SW 1271 (cell line): ENCODE results near the gene MMAB.

ENCODE experiments used
- DNase-seq, 2 experiments: peaks; one replicate each; lab custom pipeline; 2025; lab: John Stamatoyannopoulos, UW

Gene MMAB

DNA sequence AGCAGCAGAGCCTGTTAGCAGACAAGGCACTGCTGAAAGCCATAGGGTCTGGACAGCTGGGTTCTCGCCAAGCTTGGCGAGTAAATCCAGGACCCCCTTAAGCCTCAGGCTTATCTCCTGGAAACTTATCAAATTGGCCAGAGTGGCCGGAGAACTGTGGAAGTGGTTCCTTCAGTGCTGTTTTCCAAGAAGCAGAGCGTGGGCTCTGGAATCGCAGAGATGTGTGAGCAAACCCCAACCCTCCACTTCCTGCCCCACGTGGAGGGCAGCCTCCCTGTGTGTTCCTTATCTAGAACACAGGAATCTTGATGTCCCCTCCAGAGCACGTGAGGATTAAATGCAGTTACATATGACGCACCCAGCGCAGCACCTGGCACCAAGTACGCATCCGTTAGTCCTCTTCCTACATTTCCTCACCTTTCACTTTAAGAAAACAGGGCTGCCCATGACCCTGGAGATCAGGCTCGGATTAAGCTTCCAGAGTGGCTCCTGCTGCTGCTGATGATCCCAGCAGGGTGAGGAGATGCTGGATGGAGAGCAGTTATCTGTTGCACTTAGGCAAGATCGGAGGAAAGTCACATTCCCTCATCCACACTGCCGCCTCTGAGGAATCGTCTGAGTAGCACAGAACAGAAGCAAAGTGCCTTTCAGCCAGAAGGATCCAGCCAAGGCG is 35.0 kb downstream of the MMAB start:
- DNase-seq, result no peak

DNA sequence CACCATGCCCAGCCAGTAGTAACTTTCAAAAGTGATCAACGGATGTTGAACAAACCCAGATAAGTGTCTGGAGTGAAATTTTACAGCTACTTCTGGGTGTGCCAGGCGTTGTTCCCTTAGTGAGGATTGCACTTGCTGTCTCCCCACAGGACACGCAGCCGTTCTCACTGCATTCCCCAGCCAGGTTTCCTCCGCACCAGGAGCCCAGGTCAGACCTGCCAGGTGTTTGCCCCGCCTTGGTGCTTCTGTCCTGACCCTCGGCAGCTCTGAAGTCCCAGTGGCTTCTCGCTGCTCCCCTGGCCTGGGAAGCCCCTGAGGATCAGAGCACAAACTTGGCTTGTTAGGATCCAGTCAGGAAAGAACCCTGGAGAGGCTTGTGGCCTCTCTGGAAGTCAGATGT is 36.2 kb downstream of the MMAB start:
- DNase-seq, result no peak

DNA sequence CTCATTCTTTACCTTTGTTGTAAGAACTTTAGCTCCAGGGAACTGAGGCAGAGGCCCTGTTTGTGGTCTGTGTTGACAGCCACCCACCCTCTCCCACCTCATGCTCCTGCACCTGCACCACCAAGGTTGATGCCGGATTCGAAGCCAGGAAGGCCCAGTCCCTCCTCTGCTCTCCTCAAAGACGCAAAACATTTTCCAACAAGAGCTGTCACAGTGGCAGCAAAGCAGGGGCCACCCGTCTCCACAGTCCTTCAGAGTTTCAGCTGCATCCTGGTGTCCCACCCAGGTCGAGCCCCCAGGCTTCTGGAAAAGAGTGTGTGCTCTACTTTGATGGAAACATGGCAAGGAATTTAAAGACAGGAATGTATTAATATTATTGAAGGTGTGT is 37.4 kb downstream of the MMAB start:
- DNase-seq, result no peak

- no peak for DNase-seq
Observed at GRCh38 chr12:109535231-109535862, 38.0 kb downstream of the MMAB start.

- no peak for DNase-seq
Observed at GRCh38 chr12:109534456-109534855, 38.8 kb downstream of the MMAB start.

DNA sequence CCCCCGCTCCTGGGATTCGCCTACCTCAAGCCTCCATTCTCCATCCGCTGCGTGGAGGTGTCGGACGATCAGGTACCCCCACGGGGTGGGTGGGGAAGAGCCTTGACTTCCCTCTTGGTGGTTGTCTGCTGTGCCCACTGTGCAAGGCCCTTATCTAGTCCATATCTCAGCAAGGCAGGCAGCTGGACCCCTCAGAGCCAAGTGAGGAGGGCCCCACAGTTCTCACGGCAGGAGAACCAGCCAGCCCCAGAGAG is 39.9 kb downstream of the MMAB start:
- DNase-seq, result no peak

DNA sequence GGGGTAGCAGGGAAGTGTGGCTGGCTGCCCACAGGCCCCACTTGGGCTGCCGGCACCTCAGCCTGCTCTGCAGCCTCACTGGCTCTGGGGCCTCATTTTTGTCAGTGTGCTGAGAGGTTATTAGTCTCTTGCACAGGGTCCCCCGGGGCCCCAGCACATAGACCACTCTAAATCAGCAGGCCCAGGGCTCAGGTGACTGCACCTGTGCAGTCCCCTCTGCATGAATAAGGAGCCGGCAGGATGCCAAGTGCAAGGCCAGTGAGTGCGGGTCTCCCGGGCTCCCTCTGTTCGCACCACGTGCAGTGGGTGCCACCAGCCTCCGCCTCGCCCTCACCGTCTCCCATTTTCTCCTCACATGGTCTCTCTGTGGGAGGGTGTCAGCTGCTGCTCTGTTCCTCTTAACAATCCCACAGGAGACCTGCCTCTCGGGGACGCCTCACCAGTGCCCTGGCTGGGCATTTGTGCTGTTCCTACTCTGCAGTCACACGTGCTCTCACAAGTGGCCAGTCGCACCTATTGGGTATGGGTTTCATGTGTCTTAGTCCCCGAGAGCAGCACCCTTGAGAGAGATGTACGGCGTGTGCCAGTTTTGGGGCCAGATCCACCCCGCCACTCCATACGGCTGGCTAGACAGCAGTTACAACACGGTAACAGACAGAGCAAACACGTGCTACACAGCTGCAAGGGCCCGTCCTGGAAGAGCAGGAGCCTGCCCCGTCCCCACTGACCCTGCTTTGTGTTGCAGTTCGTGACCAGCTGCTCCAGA is 40.4 kb downstream of the MMAB start:
- no peak for DNase-seq

GRCh38 chr12:109531411-109531810 is 41.9 kb downstream of the MMAB start:
- no peak for DNase-seq

DNA sequence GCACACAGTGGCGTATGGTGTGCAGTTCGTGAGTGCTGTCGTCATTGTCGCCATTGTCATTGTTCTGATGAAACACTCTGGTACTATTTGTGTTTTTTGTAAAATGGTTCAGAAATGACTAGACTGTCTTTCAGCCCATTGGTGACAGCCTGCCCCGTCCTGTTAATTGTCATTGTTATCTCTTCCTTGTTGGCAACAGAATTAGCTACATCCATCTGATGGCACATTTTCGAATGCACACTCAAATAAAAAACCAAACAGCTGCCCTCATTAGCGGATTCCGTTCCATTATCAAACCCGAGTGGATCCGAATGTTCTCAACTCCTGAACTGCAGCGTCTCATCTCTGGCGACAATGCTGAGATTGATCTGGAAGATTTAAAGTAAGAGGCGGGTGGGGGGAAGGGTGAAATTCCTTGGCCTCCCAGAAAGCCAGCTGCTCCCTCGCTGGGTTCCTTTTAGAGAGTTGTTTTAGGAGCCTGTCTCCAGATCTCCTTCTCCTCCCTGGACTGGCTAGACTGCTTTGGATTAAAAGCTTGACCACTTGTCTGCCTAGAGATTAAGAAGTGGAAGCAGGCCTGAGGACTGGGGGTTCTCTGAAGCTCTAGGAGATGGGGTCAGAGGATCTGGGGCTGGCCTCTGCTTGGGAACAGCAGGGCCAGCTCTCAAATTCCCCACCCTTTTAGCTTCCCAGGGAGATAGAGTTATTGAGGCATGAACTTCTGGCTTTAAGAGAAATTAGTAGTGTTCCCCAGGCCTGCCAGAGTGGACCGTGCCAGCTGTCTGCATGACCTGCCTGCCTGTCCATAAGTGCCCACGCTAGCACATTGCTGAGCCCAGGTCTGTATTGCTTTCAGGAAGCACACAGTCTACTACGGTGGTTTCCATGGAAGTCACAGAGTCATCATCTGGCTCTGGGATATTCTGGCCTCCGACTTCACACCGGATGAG is 43.3 kb downstream of the MMAB start:
- DNase-seq, result no peak

DNA sequence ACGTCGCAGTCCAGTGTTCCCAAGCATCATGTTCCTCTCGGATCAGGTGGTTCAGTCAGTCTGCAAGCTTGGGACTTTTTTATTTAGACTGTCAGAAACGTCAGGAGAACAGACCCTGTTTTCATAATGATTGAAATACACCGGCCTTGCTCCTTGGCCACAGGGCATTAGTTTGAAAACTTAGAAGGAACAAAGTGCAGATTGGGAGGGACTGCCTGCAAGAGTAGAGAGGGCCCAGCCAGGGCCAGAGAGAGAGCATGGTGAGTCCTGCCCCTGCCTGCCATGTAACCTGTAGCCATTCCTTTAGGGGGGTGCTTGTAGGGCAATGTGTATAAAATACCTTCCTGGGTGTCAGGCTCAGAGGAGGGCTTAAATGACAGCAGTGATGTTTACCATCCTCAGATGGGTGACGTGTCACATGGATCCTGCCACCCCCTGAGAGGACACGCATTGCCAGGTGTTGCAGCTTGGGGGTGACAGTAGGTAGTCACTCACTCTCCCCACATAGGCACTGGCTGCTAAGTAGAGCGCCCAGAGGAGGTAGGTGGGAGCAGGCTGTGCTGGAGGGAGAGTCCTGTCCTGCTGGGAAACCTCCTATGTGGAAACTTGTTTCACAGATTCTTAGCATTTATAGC is 45.7 kb downstream of the MMAB start:
- DNase-seq, result no peak

GRCh38 chr12:109525279-109525585 is 48.1 kb downstream of the MMAB start:
- no peak for DNase-seq

GRCh38 chr12:109524466-109525278 is 48.6 kb downstream of the MMAB start:
- DNase-seq, result no peak

GRCh38 chr12:109523504-109523903 is 49.8 kb downstream of the MMAB start:
- no peak for DNase-seq

GRCh38 chr12:109523071-109523470 is 50.2 kb downstream of the MMAB start:
- DNase-seq, result no peak

- no peak for DNase-seq
Observed at GRCh38 chr12:109521831-109522230, 51.5 kb downstream of the MMAB start.

GRCh38 chr12:109519787-109520186 is 53.5 kb downstream of the MMAB start:
- DNase-seq, result no peak

- DNase-seq, result peak in 1 of 2 experiments; percentile 37
Observed at GRCh38 chr12:109518820-109519665, 54.3 kb downstream of the MMAB start.

DNA sequence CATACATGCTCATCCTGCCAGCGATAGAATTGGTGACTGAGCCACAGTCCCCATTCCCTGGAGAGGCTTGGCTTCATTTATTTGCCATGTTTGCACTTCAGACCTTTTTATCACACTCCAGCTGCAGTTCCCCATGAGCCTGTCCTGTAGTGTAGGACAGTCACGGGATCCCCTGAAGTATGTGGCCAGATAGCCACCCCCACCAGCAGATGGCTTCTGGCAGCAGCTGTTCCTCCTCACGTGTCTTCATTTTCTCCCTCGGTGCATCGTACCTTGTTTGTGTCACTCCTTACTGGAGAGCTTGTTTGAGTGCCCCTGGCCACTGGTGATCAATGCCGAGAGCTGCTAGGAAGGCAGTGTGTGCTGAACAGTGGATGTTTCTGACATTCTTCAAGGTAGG is 55.7 kb downstream of the MMAB start:
- DNase-seq, result no peak

DNA sequence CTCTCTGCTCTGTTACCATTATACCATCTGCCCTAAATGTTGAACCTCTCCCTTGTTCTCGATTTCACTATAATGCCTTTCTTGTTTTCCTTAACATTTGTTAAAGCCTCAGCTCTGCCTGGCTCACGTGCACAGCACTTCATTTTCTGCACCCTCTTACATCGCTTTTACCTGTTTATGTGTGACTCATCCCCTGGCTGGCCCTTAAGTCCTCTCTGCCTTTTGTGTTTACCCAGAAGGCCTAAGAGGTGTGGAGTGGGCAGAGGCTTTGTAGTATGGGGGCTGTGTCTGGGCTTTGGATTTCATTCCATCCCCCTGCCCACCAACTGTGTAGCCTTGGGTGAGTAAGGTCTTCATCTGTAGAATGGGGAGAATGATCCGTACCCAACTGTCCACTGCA is 59.3 kb downstream of the MMAB start:
- no peak for DNase-seq

- no peak for DNase-seq
Observed at GRCh38 chr12:109513051-109513450, 60.3 kb downstream of the MMAB start.
